Neural progenitor cell (in vitro differentiated cells): ENCODE data around the gene SLC2A5.

Experiments
- CTCF ChIP-seq: fragments of 200-600 bp; sonication (generic); IDR thresholded peaks from 2 replicates; pipeline ENCODE4 v1.5.1; 2017; ENCODE audit warnings: antibody characterized with exemption, mild to moderate bottlenecking
- EZH2 ChIP-seq: fragments of 200-600 bp; sonication (generic); IDR thresholded peaks from 2 replicates; pipeline ENCODE4 v1.6.1; 2017; ENCODE audit warnings: antibody characterized with exemption, mild to moderate bottlenecking, moderate library complexity
- EZH2phosphoT487 ChIP-seq: fragments of 200-600 bp; sonication (generic); IDR thresholded peaks from 2 replicates; pipeline ENCODE4 v1.6.1; 2017; ENCODE audit warnings: antibody characterized with exemption

DNA sequence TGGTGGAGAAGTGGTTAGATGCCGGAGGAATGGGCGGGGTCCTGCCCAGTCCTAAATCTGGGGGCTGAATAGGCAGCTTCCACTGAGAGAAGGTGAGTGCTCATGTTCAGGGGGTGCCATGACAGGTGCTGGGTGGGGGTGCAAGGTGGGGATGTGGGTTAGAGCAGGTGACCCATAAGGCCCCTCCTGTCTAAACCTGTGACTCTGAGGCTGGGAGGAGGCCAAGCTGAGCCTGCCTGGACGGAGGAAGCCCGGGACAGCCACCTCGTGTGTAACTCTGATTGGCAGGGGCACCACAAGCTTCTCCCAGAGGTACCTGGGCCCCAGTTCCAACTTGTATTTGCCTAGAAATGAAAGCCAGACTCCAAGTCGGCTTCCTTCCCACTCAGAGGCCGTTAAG lies 48.8 kb upstream of the SLC2A5 start:
- TF ChIP-seq CTCF, result no peak
- no peak for TF ChIP-seq EZH2
- TF ChIP-seq EZH2phosphoT487, result no peak
